Measurements from ENCODE around the gene EGFR.

- TF ChIP-seq CTCF (conservative IDR thresholded peaks at IDR 0.05; ENCODE audit: low read length) (no peak), EZH2phosphoT487 (IDR thresholded peaks at IDR 0.05; ENCODE audit: borderline replicate concordance) (no peak)
Observed at GRCh38 chr7:55128693-55129394, 110.0 kb downstream of the EGFR start.

Measured in Loucy (cell line).